Measurements from ENCODE around the gene ELMOD1. TPM values are rescaled to one million over a fixed set of nuclear protein-coding genes. Genes with fewer than 3 reads are reported as not detected.
"Not testable (repeated sequence)": the region's sequence is repeated elsewhere in the genome, so short reads cannot be mapped to it uniquely, and the experiment has no call there.

The ELMOD1 gene
- total and polyA plus RNA-seq, 10 of the 15 experiments (the other 5 are each of a cell fraction or from before 2014, with no cell fraction given) = not detected

DNA sequence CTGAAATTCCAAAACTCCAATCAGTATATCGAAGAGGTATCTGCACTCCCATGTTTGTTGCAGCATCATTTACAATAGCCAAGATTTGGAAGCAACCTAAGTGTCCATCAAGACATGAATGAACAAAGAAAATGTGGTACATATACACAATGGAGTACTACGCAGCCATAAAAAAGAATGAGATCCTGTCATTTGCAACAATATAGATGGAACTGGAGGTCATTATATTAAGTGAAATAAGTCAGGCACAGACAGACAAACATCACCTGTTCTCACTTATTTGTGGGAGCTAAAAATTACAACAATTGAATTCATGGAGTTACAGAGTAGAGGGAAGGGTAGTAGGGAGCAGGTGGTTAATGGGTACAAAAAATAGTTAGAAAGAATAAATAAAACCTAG lies 11.8 kb upstream of the ELMOD1 start:
- not testable (repeated sequence) for H3K27ac ChIP-seq (ENCODE audit: control insufficient read depth, insufficient read depth); DNase-seq (ENCODE audit: low read depth, low spot score); H3K4me3 ChIP-seq; H3K27me3 ChIP-seq (replicated peaks in 1 of 2; ENCODE audit: control insufficient read depth in 2 of 2, insufficient read depth in 2 of 2, low read length in 1 of 2); H2AFZ ChIP-seq (ENCODE audit: control insufficient read depth, low read depth, low read length); ATAC-seq; H3K36me3 ChIP-seq (ENCODE audit: control insufficient read depth in 2 of 2, insufficient read depth in 2 of 2, low read length in 1 of 2); FAIRE-seq; H3K9me3 ChIP-seq (replicated peaks; ENCODE audit: control insufficient read depth, insufficient read depth, low read length); BruUV-seq (replicated peaks); H3K9ac ChIP-seq (ENCODE audit: control insufficient read depth, insufficient read depth, low read length); H3K79me2 ChIP-seq (ENCODE audit: control insufficient read depth, insufficient read depth, low read length); H3K4me2 ChIP-seq (ENCODE audit: control insufficient read depth, insufficient read depth); H3K4me1 ChIP-seq (ENCODE audit: control insufficient read depth, insufficient read depth, low read length); H4K20me1 ChIP-seq (ENCODE audit: control insufficient read depth, insufficient read depth)
- in situ Hi-C loops (cut with MboI) = loop anchor here (5.0 to 10.0 kb wide), 2 partner anchors 103 to 316 kb away; no protein-coding TSS in a partner anchor
- POLR2A ChIA-PET = interaction anchor here (0.6 kb wide), 1 partner anchor 1362 kb away, joined by 3 read pairs; no protein-coding TSS in a partner anchor
- intact Hi-C loops (cut with micrococcal nuclease; ENCODE audit: unreplicated experiment) = loop anchor here (5.0 kb wide), 1 partner anchor 188 kb away; no protein-coding TSS in a partner anchor
- SMC1A ChIA-PET (ENCODE audit: uncharacterized antibody, unreplicated experiment) = interaction anchor here (0.6 kb wide), 1 partner anchor 189 kb away, joined by 3 read pairs; no protein-coding TSS in a partner anchor
- RAD21 ChIA-PET (ENCODE audit: unreplicated experiment) = interaction anchor here (0.8 to 1.8 kb wide), 2 partner anchors 90 to 110 kb away, joined by 3 to 7 read pairs; no protein-coding TSS in a partner anchor
- 95% methylated on average over 2 of the region's 2 CpGs for WGBS (ENCODE audit: insufficient coverage, insufficient replicate concordance, low lambda C conversion rate, missing lambda C conversion rate)
- CTCF ChIA-PET = interaction anchor here (1.0 to 21.8 kb wide), 5 partner anchors 14 to 192 kb away, joined by 3 to 536 read pairs (median 4); partner anchors contain the start of gene ALKBH8

DNA sequence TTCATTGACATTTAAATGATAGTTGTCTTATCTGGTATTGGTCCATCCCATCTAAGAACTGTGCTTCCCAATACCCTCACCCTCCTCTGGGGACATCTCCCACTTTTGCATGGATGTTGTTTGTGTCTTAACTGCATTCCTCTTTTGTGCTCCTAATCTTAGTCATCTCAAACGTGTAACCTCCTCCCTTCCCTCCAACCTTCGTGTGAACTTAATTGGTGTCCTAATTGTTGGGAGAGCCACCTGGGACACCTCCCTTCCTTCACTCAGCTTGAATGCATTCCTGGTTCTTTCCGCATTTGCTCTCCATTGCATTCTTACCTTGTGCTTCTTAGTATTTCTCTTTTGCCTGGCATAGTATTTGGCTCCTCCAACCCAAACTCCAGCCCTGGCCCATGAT lies 9.8 kb upstream of the ELMOD1 start:
- no TSS peak for BruUV-seq (replicated peaks)
- H3K27ac ChIP-seq (ENCODE audit: control insufficient read depth, insufficient read depth) = no peak overlapping the region
- SMC1A ChIA-PET (ENCODE audit: uncharacterized antibody, unreplicated experiment) = interaction anchor here (1.0 to 1.6 kb wide), 3 partner anchors 108 to 160 kb away, joined by 3 read pairs; no protein-coding TSS in a partner anchor
- in situ Hi-C loops (cut with MboI) (no loop called here), intact Hi-C loops (cut with micrococcal nuclease; ENCODE audit: unreplicated experiment) (no loop called here)
- no peak overlapping the region for H3K9ac ChIP-seq (ENCODE audit: control insufficient read depth, insufficient read depth, low read length)
- H3K4me3 ChIP-seq = no peak overlapping the region
- no peak for DNase-seq (ENCODE audit: low read depth, low spot score)
- no peaks in the 10 kb centered on the region for H3K27me3 ChIP-seq (replicated peaks in 1 of 2; ENCODE audit: control insufficient read depth in 2 of 2, insufficient read depth in 2 of 2, low read length in 1 of 2)
- WGBS (ENCODE audit: insufficient coverage, insufficient replicate concordance, low lambda C conversion rate, missing lambda C conversion rate) = 33% methylated on average over 3 of the region's 3 CpGs
- H4K20me1 ChIP-seq (ENCODE audit: control insufficient read depth, insufficient read depth) = no peaks in the 10 kb centered on the region
- no peaks in the 10 kb centered on the region for H3K9me3 ChIP-seq (replicated peaks; ENCODE audit: control insufficient read depth, insufficient read depth, low read length)
- no peak overlapping the region for H3K4me2 ChIP-seq (ENCODE audit: control insufficient read depth, insufficient read depth)
- FAIRE-seq = no peak
- no peaks in the 10 kb centered on the region for H3K79me2 ChIP-seq (ENCODE audit: control insufficient read depth, insufficient read depth, low read length)
- POLR2A ChIA-PET = interaction anchor here (1.6 kb wide), 1 partner anchor 14 kb away, joined by 3 read pairs; no protein-coding TSS in a partner anchor
- H3K36me3 ChIP-seq (ENCODE audit: control insufficient read depth in 2 of 2, insufficient read depth in 2 of 2, low read length in 1 of 2) = no peaks in the 10 kb centered on the region
- no peak overlapping the region for H2AFZ ChIP-seq (ENCODE audit: control insufficient read depth, low read depth, low read length)
- ATAC-seq = no peak
- RAD21 ChIA-PET (ENCODE audit: unreplicated experiment) = no interaction called here
- CTCF ChIA-PET = interaction anchor here (0.6 kb wide), 1 partner anchor 77 kb away, joined by 3 read pairs; no protein-coding TSS in a partner anchor
- no peaks in the 10 kb centered on the region for H3K4me1 ChIP-seq (ENCODE audit: control insufficient read depth, insufficient read depth, low read length)
- TF ChIP-seq YBX1 (IDR thresholded peaks at IDR 0.05) (no peak), CBX5 (IDR thresholded peaks at IDR 0.05; ENCODE audit: low read depth) (no peak), EGR1 (IDR thresholded peaks at IDR 0.05; ENCODE audit: borderline replicate concordance in 1 of 2, low read depth in 2 of 2, low read length in 2 of 2) (no peak), POLR2A (IDR thresholded peaks at IDR 0.05; ENCODE audit: low read depth, low read length) (no peak), SIX5 (IDR thresholded peaks at IDR 0.05; ENCODE audit: low read depth, low read length, severe bottlenecking) (no peak)
- TF ChIP-seq, protein P1, sequence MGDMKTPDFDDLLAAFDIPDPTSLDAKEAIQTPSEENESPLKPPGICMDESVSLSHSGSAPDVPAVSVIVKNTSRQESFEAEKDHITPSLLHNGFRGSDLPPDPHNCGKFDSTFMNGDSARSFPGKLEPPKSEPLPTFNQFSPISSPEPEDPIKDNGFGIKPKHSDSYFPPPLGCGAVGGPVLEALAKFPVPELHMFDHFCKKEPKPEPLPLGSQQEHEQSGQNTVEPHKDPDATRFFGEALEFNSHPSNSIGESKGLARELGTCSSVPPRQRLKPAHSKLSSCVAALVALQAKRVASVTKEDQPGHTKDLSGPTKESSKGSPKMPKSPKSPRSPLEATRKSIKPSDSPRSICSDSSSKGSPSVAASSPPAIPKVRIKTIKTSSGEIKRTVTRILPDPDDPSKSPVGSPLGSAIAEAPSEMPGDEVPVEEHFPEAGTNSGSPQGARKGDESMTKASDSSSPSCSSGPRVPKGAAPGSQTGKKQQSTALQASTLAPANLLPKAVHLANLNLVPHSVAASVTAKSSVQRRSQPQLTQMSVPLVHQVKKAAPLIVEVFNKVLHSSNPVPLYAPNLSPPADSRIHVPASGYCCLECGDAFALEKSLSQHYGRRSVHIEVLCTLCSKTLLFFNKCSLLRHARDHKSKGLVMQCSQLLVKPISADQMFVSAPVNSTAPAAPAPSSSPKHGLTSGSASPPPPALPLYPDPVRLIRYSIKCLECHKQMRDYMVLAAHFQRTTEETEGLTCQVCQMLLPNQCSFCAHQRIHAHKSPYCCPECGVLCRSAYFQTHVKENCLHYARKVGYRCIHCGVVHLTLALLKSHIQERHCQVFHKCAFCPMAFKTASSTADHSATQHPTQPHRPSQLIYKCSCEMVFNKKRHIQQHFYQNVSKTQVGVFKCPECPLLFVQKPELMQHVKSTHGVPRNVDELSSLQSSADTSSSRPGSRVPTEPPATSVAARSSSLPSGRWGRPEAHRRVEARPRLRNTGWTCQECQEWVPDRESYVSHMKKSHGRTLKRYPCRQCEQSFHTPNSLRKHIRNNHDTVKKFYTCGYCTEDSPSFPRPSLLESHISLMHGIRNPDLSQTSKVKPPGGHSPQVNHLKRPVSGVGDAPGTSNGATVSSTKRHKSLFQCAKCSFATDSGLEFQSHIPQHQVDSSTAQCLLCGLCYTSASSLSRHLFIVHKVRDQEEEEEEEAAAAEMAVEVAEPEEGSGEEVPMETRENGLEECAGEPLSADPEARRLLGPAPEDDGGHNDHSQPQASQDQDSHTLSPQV (IDR thresholded peaks at IDR 0.05) = no peak
- TF ChIP-seq, protein P2, sequence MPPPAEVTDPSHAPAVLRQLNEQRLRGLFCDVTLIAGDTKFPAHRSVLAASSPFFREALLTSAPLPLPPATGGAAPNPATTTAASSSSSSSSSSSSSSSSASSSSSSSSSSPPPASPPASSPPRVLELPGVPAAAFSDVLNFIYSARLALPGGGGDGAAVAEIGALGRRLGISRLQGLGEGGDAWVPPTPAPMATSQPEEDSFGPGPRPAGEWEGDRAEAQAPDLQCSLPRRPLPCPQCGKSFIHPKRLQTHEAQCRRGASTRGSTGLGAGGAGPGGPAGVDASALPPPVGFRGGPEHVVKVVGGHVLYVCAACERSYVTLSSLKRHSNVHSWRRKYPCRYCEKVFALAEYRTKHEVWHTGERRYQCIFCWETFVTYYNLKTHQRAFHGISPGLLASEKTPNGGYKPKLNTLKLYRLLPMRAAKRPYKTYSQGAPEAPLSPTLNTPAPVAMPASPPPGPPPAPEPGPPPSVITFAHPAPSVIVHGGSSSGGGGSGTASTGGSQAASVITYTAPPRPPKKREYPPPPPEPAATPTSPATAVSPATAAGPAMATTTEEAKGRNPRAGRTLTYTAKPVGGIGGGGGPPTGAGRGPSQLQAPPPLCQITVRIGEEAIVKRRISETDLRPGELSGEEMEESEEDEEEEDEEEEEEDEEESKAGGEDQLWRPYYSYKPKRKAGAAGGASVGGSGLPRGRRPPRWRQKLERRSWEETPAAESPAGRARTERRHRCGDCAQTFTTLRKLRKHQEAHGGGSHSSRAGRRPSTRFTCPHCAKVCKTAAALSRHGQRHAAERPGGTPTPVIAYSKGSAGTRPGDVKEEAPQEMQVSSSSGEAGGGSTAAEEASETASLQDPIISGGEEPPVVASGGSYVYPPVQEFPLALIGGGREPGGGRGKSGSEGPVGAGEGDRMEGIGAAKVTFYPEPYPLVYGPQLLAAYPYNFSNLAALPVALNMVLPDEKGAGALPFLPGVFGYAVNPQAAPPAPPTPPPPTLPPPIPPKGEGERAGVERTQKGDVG (CRISPR knock-in tag; IDR thresholded peaks at IDR 0.05) = no peak
- TF ChIP-seq, protein P3, sequence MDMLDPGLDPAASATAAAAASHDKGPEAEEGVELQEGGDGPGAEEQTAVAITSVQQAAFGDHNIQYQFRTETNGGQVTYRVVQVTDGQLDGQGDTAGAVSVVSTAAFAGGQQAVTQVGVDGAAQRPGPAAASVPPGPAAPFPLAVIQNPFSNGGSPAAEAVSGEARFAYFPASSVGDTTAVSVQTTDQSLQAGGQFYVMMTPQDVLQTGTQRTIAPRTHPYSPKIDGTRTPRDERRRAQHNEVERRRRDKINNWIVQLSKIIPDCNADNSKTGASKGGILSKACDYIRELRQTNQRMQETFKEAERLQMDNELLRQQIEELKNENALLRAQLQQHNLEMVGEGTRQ (IDR thresholded peaks at IDR 0.05; ENCODE audit: borderline replicate concordance, low read depth, low read length) = no peak

Measured in GM12878 (cell line).